Caco-2 (cell line): ENCODE results near the gene OR8D4. TPM values are rescaled to one million over a fixed set of nuclear protein-coding genes. Genes with fewer than 3 reads are reported as not detected.

Experiments
- BruUV-seq: library from RNA; stranded (reverse); fragments of 400-500 nt; replicated peaks from 2 replicates; lab custom pipeline; 2021; lab: Mats Ljungman, UMichigan
- CTCF ChIA-PET: fragments of 300-600 bp; sonication (Branson Sonifier 250); formaldehyde crosslinking; loops from one replicate; lab custom pipeline; 2022; ENCODE audit warnings: antibody characterized with exemption; lab: Charles Lee
- POLR2A ChIA-PET: fragments of 300-600 bp; sonication (Branson Sonifier 250); formaldehyde crosslinking; loops from one replicate; lab custom pipeline; 2022; ENCODE audit warnings: antibody characterized with exemption; lab: Charles Lee
- DNase-seq, 2 experiments: peaks; one replicate each; pipeline versions ENCODE4 v3.0.0 to v3.0.0-alpha.2; 2020 to 2022
- H3K27me3 ChIP-seq: replicated peaks from 2 replicates; pipeline ENCODE4 v1.6.0; 2011; ENCODE audit warnings: low read length; ENCODE audit not compliant: control insufficient read depth, insufficient read depth
- H3K36me3 ChIP-seq: 2 replicates; pipeline ENCODE4 v1.5.1; 2011; ENCODE audit warnings: low read length; ENCODE audit not compliant: control insufficient read depth, insufficient read depth
- H3K4me1 ChIP-seq: fragments of 250-450 bp; sonication (Bioruptor Pico); 2 replicates; pipeline ENCODE4 v1.5.1; 2020; ENCODE audit warnings: mild to moderate bottlenecking
- H3K4me3 ChIP-seq: 2 replicates; pipeline ENCODE4 v1.5.1; 2011; ENCODE audit warnings: low read depth, mild to moderate bottlenecking, control low read depth, low read length
- H3K9me3 ChIP-seq: fragments of 250-450 bp; sonication (Bioruptor Pico); 2 replicates; pipeline ENCODE4 v1.5.1; 2020; ENCODE audit warnings: mild to moderate bottlenecking, moderate library complexity
- H3K27ac Mint-ChIP-seq: one replicate; pipeline ENCODE4 v1.8.0; 2022; ENCODE audit warnings: mixed read lengths; ENCODE audit not compliant: unreplicated experiment
- H3K27me3 Mint-ChIP-seq: one replicate; pipeline ENCODE4 v1.8.0; 2022; ENCODE audit warnings: mixed read lengths; ENCODE audit not compliant: insufficient read depth, unreplicated experiment
- H3K36me3 Mint-ChIP-seq: one replicate; pipeline ENCODE4 v1.8.0; 2022; ENCODE audit warnings: mild to moderate bottlenecking, mixed read lengths; ENCODE audit not compliant: insufficient read depth, unreplicated experiment
- H3K4me1 Mint-ChIP-seq: one replicate; pipeline ENCODE4 v1.8.0; 2022; ENCODE audit warnings: low read depth, mixed read lengths; ENCODE audit not compliant: unreplicated experiment
- H3K4me3 Mint-ChIP-seq: one replicate; pipeline ENCODE4 v1.8.0; 2022; ENCODE audit warnings: mild to moderate bottlenecking, moderate library complexity, mixed read lengths; ENCODE audit not compliant: unreplicated experiment
- H3K9me3 Mint-ChIP-seq: one replicate; pipeline ENCODE4 v1.8.0; 2022; ENCODE audit warnings: mixed read lengths; ENCODE audit not compliant: unreplicated experiment
- CTCF ChIP-seq, 2 experiments: fragments of 200-600 bp in 1 of 2; IDR thresholded peaks; 1 replicate in 1 of 2; 2 replicates in 1 of 2; pipeline versions ENCODE4 v1.5.1 to v1.8.0; 2011 to 2022; ENCODE audit warnings: antibody characterized with exemption in 1 of 2, control low read depth in 1 of 2, inconsistent platforms in 1 of 2, low read depth in 1 of 2, low read length in 1 of 2, mild to moderate bottlenecking in 1 of 2, moderate library complexity in 1 of 2; ENCODE audit not compliant: insufficient read depth in 1 of 2, severe bottlenecking in 1 of 2, unreplicated experiment in 1 of 2
- intact Hi-C: fragments of 100-400 bp; cut with micrococcal nuclease; formaldehyde crosslinking; loops from one replicate; pipeline ENCODE4 v1.10.0; 2022; ENCODE audit not compliant: unreplicated experiment
- total RNA-seq: library from RNA; stranded (reverse); gene quantifications from 2 replicates; pipeline ENCODE4 v1.2.3, GENCODE V29; 2022

The OR8D4 gene
- total RNA-seq, 1 experiment from 2014 or later = not detected

DNA sequence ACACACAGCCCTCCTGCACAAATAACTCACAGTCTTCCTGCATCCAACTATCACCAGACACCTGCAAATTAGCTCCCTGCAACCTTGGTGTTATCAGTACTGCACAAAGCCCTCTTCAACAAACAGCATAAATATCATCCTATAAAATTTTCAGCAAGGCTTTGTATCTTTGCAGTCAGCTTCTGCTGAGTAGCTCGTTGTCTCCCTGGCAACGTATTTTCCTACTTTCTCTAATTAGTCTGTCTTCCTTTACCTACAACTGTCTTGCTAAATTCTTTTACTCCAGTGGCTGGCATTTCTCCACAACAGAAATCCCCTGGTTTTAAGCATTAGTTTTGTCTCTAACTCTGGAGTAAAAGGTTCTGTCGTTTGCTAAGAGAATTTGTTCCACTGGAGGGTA, 3.9 kb downstream of the OR8D4 start:
- Histone ChIP-seq H3K9me3 (no peaks in the 10 kb centered on the region), H3K27me3 (no peaks in the 10 kb centered on the region; the same call in 1 of the 2 replicates), H3K4me1 (no peaks in the 10 kb centered on the region), H3K4me3 (no peak overlapping the region), H3K36me3 (no peaks in the 10 kb centered on the region)
- Mint-ChIP-seq H3K27me3 (peaks cover 18% of the 10 kb centered on the region), H3K9me3 (no peaks in the 10 kb centered on the region), H3K4me1 (no peaks in the 10 kb centered on the region), H3K4me3 (no peak overlapping the region), H3K36me3 (no peaks in the 10 kb centered on the region), H3K27ac (no peak overlapping the region)
- ChIA-PET CTCF (interaction anchor here (0.6 kb wide), 1 partner anchor 170 kb away, joined by 3 read pairs; no protein-coding TSS in a partner anchor), POLR2A (no interaction called here)
- BruUV-seq = no TSS peak
- intact Hi-C loops = no loop called here
- no peak for TF ChIP-seq CTCF (IDR thresholded peaks at IDR 0.05; ENCODE audit: insufficient read depth in 1 of 2, low read depth in 1 of 2, low read length in 1 of 2, severe bottlenecking in 1 of 2, unreplicated experiment in 1 of 2)
- no peak for DNase-seq

DNA sequence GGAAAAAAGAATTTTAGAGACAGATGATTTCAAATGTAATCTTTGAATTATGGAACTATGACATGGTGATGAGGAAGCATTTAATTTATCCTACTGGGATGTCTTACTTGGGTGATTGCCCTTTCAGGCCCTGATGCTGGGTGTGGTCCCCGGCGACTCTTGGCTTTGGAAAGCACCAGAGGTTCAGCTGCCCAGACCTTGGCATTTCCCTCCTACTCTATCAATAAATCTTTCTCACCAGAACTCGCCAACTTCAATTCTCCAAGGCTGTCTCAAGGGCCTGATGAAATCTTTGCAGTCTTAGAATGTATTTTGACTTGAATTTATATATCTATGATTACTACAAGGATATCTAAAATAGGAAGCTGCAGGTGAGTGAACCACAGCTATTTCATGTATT, 19.0 kb downstream of the OR8D4 start:
- BruUV-seq = no TSS peak
- Mint-ChIP-seq H3K4me1 (no peaks in the 10 kb centered on the region), H3K36me3 (no peaks in the 10 kb centered on the region), H3K27ac (no peak overlapping the region), H3K9me3 (no peaks in the 10 kb centered on the region), H3K4me3 (no peak overlapping the region), H3K27me3 (peaks cover 19% of the 10 kb centered on the region)
- no peaks in the 10 kb centered on the region for H3K27me3 ChIP-seq
- ChIA-PET POLR2A (no interaction called here), CTCF (no interaction called here)
- H3K4me3 ChIP-seq = no peak overlapping the region
- H3K36me3 ChIP-seq = no peaks in the 10 kb centered on the region
- no peak for TF ChIP-seq CTCF (IDR thresholded peaks at IDR 0.05; ENCODE audit: insufficient read depth in 1 of 2, low read depth in 1 of 2, low read length in 1 of 2, severe bottlenecking in 1 of 2, unreplicated experiment in 1 of 2)
- H3K9me3 ChIP-seq = no peaks in the 10 kb centered on the region
- no peaks in the 10 kb centered on the region for H3K4me1 ChIP-seq
- DNase-seq = no peak
- intact Hi-C loops = no loop called here

DNA sequence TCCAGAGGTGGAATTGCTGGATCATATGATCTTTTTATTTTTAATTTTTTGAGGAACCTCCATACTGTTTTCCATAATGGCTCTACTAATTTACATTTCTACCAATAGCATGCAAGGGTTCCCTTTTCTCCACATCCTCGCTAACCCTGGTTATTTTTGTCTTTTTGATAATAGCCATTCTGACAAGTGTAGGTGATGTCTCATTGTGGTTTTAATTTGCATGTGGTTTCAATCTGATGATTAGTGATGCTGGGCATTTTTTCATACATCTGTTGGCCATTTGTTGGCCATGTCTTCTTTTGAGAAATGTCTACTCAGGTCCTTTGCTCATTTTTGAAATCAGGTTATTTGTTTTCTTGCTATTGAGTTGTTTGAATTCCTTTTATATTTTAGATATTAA, 22.1 kb downstream of the OR8D4 start:
- BruUV-seq = no TSS peak
- no peaks in the 10 kb centered on the region for H3K4me1 ChIP-seq
- Mint-ChIP-seq H3K27me3 (peaks cover 13% of the 10 kb centered on the region), H3K27ac (no peak overlapping the region), H3K4me3 (no peak overlapping the region), H3K36me3 (no peaks in the 10 kb centered on the region), H3K4me1 (no peaks in the 10 kb centered on the region), H3K9me3 (no peaks in the 10 kb centered on the region)
- H3K9me3 ChIP-seq = no peaks in the 10 kb centered on the region
- H3K36me3 ChIP-seq = no peaks in the 10 kb centered on the region
- intact Hi-C loops = no loop called here
- ChIA-PET CTCF (no interaction called here), POLR2A (no interaction called here)
- TF ChIP-seq CTCF (IDR thresholded peaks at IDR 0.05; ENCODE audit: insufficient read depth in 1 of 2, low read depth in 1 of 2, low read length in 1 of 2, severe bottlenecking in 1 of 2, unreplicated experiment in 1 of 2) = no peak
- H3K27me3 ChIP-seq = no peaks in the 10 kb centered on the region
- no peak for DNase-seq
- no peak overlapping the region for H3K4me3 ChIP-seq
